Measurements from ENCODE around the gene SLC16A10. TPM values are rescaled to one million over a fixed set of nuclear protein-coding genes. Genes with fewer than 3 reads are reported as not detected.

SLC16A10 gene
- total RNA-seq, 1 experiment from 2014 or later = 0.18 TPM

DNA sequence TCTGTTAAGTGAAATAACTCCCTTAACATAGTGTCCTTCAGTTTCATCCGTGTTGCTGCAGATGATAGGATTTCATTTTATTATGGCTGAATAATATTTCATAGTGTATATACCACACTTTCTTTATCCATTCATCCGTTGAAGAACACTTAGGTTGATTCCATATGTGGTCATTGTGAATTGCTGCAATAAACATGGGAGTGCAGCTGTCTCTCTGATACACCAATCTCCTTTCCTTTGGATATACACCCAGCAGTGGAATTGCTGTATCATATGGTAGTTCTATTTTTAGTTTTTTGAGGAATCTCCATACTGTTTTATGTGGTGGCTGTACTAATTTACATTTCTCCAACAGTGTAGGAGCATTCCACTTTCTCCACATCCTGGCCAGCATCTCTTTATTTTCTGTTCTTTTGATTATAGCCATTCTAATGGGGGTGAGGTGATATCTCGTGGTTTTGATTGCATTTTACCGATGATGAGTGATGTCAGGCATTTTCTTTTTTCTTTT, 193.2 kb downstream of the SLC16A10 start:
- Histone ChIP-seq H3K27ac (ENCODE audit: low read length) (no peak overlapping the region), H3K4me3 (ENCODE audit: low read depth in 2 of 2, low read length in 2 of 2) (no peak overlapping the region), H3K36me3 (ENCODE audit: control insufficient read depth, insufficient read depth, low read length) (no peaks in the 10 kb centered on the region; the same call in 1 of the 2 replicates), H3K27me3 (ENCODE audit: control insufficient read depth, insufficient read depth, low read length) (no peaks in the 10 kb centered on the region), H3K9me3 (ENCODE audit: control insufficient read depth, insufficient read depth, low read depth, low read length) (no peaks in the 10 kb centered on the region), H3K4me1 (ENCODE audit: control insufficient read depth, insufficient read depth, low read length) (no peaks in the 10 kb centered on the region)
- TF ChIP-seq POLR2AphosphoS5 (IDR thresholded peaks at IDR 0.05; ENCODE audit: low read depth, low read length) = no peak
- TF ChIP-seq SIN3A (IDR thresholded peaks at IDR 0.05; ENCODE audit: borderline replicate concordance, insufficient read depth, low read depth, low read length) = no peak
- TF ChIP-seq, protein P1, sequence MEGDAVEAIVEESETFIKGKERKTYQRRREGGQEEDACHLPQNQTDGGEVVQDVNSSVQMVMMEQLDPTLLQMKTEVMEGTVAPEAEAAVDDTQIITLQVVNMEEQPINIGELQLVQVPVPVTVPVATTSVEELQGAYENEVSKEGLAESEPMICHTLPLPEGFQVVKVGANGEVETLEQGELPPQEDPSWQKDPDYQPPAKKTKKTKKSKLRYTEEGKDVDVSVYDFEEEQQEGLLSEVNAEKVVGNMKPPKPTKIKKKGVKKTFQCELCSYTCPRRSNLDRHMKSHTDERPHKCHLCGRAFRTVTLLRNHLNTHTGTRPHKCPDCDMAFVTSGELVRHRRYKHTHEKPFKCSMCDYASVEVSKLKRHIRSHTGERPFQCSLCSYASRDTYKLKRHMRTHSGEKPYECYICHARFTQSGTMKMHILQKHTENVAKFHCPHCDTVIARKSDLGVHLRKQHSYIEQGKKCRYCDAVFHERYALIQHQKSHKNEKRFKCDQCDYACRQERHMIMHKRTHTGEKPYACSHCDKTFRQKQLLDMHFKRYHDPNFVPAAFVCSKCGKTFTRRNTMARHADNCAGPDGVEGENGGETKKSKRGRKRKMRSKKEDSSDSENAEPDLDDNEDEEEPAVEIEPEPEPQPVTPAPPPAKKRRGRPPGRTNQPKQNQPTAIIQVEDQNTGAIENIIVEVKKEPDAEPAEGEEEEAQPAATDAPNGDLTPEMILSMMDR (IDR thresholded peaks at IDR 0.05) = no peak
- no peak for TF ChIP-seq TCF7L2 (IDR thresholded peaks at IDR 0.05; ENCODE audit: low read depth, low read length)
- TF ChIP-seq, protein P2, sequence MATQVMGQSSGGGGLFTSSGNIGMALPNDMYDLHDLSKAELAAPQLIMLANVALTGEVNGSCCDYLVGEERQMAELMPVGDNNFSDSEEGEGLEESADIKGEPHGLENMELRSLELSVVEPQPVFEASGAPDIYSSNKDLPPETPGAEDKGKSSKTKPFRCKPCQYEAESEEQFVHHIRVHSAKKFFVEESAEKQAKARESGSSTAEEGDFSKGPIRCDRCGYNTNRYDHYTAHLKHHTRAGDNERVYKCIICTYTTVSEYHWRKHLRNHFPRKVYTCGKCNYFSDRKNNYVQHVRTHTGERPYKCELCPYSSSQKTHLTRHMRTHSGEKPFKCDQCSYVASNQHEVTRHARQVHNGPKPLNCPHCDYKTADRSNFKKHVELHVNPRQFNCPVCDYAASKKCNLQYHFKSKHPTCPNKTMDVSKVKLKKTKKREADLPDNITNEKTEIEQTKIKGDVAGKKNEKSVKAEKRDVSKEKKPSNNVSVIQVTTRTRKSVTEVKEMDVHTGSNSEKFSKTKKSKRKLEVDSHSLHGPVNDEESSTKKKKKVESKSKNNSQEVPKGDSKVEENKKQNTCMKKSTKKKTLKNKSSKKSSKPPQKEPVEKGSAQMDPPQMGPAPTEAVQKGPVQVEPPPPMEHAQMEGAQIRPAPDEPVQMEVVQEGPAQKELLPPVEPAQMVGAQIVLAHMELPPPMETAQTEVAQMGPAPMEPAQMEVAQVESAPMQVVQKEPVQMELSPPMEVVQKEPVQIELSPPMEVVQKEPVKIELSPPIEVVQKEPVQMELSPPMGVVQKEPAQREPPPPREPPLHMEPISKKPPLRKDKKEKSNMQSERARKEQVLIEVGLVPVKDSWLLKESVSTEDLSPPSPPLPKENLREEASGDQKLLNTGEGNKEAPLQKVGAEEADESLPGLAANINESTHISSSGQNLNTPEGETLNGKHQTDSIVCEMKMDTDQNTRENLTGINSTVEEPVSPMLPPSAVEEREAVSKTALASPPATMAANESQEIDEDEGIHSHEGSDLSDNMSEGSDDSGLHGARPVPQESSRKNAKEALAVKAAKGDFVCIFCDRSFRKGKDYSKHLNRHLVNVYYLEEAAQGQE (IDR thresholded peaks at IDR 0.05; ENCODE audit: insufficient read depth in 1 of 2, low read depth in 2 of 2, low read length in 1 of 2) = no peak
- ATAC-seq (no peak), DNase-seq (ENCODE audit: low read depth, low spot score) (no peak)
- in situ Hi-C loops (cut with HindIII; ENCODE audit: low pct_unique_long_range_greater_than_20kb, low sequenced_read_pairs) = no loop called here
- intact Hi-C loops (cut with micrococcal nuclease; ENCODE audit: unreplicated experiment) = no loop called here
- ChIA-PET CTCF (no interaction called here), POLR2A (interaction anchor here (0.7 kb wide), 1 partner anchor 8 kb away, joined by 3 read pairs; no protein-coding TSS in a partner anchor)
- no TSS peak for BruUV-seq (replicated peaks)

Other genes starting within 250 kb of the SLC16A10 start
- gene AMD1, start 212.7 kb upstream of the SLC16A10 start, total RNA-seq (2021; ENCODE audit: unreplicated experiment) = 81.7 TPM
- gene GTF3C6, start 128.8 kb upstream of the SLC16A10 start, total RNA-seq (2021; ENCODE audit: unreplicated experiment) = 146 TPM
- 82.2 TPM for gene RPF2, start 105.5 kb upstream of the SLC16A10 start, total RNA-seq (2021; ENCODE audit: unreplicated experiment)